Osteoblast (primary cell): Measurements from ENCODE around the gene FAM163A. TPM values are rescaled to one million over a fixed set of nuclear protein-coding genes. Genes with fewer than 3 reads are reported as not detected.
"Not testable (repeated sequence)": the region's sequence is repeated elsewhere in the genome, so short reads cannot be mapped to it uniquely, and the experiment has no call there.

Source experiments
- DNase-seq: peaks from one replicate; pipeline ENCODE4 v3.0.0; 2011; ENCODE audit warnings: low spot score, mixed read lengths; ENCODE audit not compliant: insufficient read length; ENCODE audit errors: missing footprints
- H2AFZ ChIP-seq: 2 replicates; pipeline ENCODE4 v1.6.0; 2011; ENCODE audit warnings: mild to moderate bottlenecking, low read length
- H3K27ac ChIP-seq: 2 replicates; pipeline ENCODE4 v1.5.1; 2011; ENCODE audit warnings: mild to moderate bottlenecking, low read depth, low read length, moderate library complexity
- H3K27me3 ChIP-seq: 2 replicates; pipeline ENCODE4 v1.6.0; 2012; ENCODE audit warnings: mild to moderate bottlenecking, control low read depth, inconsistent platforms, low read length, moderate library complexity; ENCODE audit not compliant: insufficient read depth
- H3K36me3 ChIP-seq: 2 replicates; pipeline ENCODE4 v1.5.1; 2011; ENCODE audit warnings: mild to moderate bottlenecking, low read length, control low read depth, moderate library complexity; ENCODE audit not compliant: insufficient read depth
- H3K4me1 ChIP-seq: 2 replicates; pipeline ENCODE4 v1.5.1; 2011; ENCODE audit warnings: mild to moderate bottlenecking, low read length, control low read depth, moderate library complexity; ENCODE audit not compliant: insufficient read depth
- H3K4me2 ChIP-seq: 2 replicates; pipeline ENCODE4 v1.6.0; 2011; ENCODE audit warnings: mild to moderate bottlenecking, low read length; ENCODE audit not compliant: insufficient read depth
- H3K4me3 ChIP-seq: fragments of 200-600 bp; sonication (generic); 3 replicates; pipeline ENCODE4 v1.5.1; 2012; ENCODE audit warnings: mild to moderate bottlenecking, low read length, inconsistent platforms; ENCODE audit not compliant: insufficient read depth
- H3K79me2 ChIP-seq: 2 replicates; pipeline ENCODE4 v1.6.0; 2012; ENCODE audit warnings: mild to moderate bottlenecking, low read length, control low read depth, inconsistent platforms; ENCODE audit not compliant: insufficient read depth
- H3K9me3 ChIP-seq: 2 replicates; pipeline ENCODE4 v1.5.1; 2011; ENCODE audit warnings: low read depth, low read length, control low read depth
- H4K20me1 ChIP-seq: 2 replicates; pipeline ENCODE4 v1.6.0; 2012; ENCODE audit warnings: mild to moderate bottlenecking, low read length, control low read depth; ENCODE audit not compliant: insufficient read depth
- CTCF ChIP-seq: IDR thresholded peaks from 2 replicates; pipeline ENCODE4 v1.5.1; 2011; ENCODE audit warnings: mild to moderate bottlenecking, low read depth, low read length, moderate library complexity; ENCODE audit errors: extremely low read depth
- total RNA-seq: library from RNA; depleted of rRNA; stranded (reverse); fragments of >200 nt; gene quantifications from 2 replicates; pipeline ENCODE4 v1.2.3, GENCODE V29; 2012

FAM163A gene
- total RNA-seq, 1 donor = not detected

GRCh38 chr1:179840107-179840506 lies 97.0 kb downstream of the FAM163A start:
- Histone ChIP-seq H3K9me3 (no peaks in the 10 kb centered on the region), H4K20me1 (no peaks in the 10 kb centered on the region), H3K79me2 (peaks cover 2% of the 10 kb centered on the region), H3K4me1 (peaks cover 6% of the 10 kb centered on the region), H3K4me2 (no peak overlapping the region), H2AFZ (no peak overlapping the region), H3K27me3 (no peaks in the 10 kb centered on the region), H3K4me3 (no peak overlapping the region), H3K27ac (no peak overlapping the region), H3K36me3 (peaks cover 7% of the 10 kb centered on the region)
- DNase-seq = no peak
- TF ChIP-seq CTCF = no peak

DNA sequence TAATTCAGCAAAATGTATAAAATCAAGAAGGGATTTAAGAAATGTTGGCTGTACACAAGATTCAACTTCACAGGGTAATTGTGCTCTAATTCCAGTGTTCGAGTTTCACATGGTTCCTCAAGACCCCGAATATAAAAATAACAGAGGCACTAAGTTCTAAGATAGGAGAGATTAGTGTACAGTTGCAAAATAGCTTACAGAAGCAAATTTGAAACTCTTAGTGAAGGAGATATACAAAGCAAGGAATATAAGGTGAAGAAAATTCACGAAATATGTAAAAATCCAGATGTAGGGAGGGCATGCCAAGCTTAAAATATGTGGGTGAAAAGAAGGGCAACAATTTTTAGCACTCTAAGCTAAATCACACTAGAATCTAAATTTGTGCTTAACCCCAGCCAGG lies 105.1 kb downstream of the FAM163A start:
- Histone ChIP-seq H3K4me2 (no peak overlapping the region), H4K20me1 (no peaks in the 10 kb centered on the region), H3K9me3 (no peaks in the 10 kb centered on the region), H2AFZ (no peak overlapping the region), H3K4me1 (no peaks in the 10 kb centered on the region), H3K4me3 (no peak overlapping the region), H3K27me3 (no peaks in the 10 kb centered on the region), H3K79me2 (peaks cover 2% of the 10 kb centered on the region), H3K36me3 (peaks cover 59% of the 10 kb centered on the region), H3K27ac (no peak overlapping the region)
- no peak for DNase-seq
- no peak for TF ChIP-seq CTCF

GRCh38 chr1:179853102-179853501 lies 110.0 kb downstream of the FAM163A start:
- H3K9me3 ChIP-seq = no peaks in the 10 kb centered on the region
- H3K27me3 ChIP-seq = no peaks in the 10 kb centered on the region
- H3K27ac ChIP-seq = no peak overlapping the region
- H3K4me2 ChIP-seq = no peak overlapping the region
- H2AFZ ChIP-seq = no peak overlapping the region
- DNase-seq = no peak
- H3K4me3 ChIP-seq = no peak overlapping the region
- H3K79me2 ChIP-seq = no peaks in the 10 kb centered on the region
- H3K4me1 ChIP-seq = no peaks in the 10 kb centered on the region
- no peaks in the 10 kb centered on the region for H4K20me1 ChIP-seq
- peaks cover 57% of the 10 kb centered on the region for H3K36me3 ChIP-seq
- no peak for TF ChIP-seq CTCF

GRCh38 chr1:179855831-179856230 lies 112.7 kb downstream of the FAM163A start:
- not testable (repeated sequence) for H3K4me1 ChIP-seq, H3K27me3 ChIP-seq, DNase-seq, H2AFZ ChIP-seq, H3K79me2 ChIP-seq, H3K4me3 ChIP-seq, H3K9me3 ChIP-seq, H3K27ac ChIP-seq, H4K20me1 ChIP-seq, H3K4me2 ChIP-seq
- H3K36me3 ChIP-seq = peaks cover 43% of the 10 kb centered on the region

GRCh38 chr1:179856296-179856695 lies 113.2 kb downstream of the FAM163A start:
- no peak for DNase-seq
- Histone ChIP-seq H3K4me1 (no peaks in the 10 kb centered on the region), H4K20me1 (no peaks in the 10 kb centered on the region), H3K9me3 (no peaks in the 10 kb centered on the region), H2AFZ (no peak overlapping the region), H3K4me2 (no peak overlapping the region), H3K27me3 (no peaks in the 10 kb centered on the region), H3K36me3 (peaks cover 38% of the 10 kb centered on the region), H3K79me2 (peaks cover 7% of the 10 kb centered on the region), H3K27ac (no peak overlapping the region), H3K4me3 (no peak overlapping the region)
- TF ChIP-seq CTCF = no peak
